Neural progenitor cell (in vitro differentiated cells): ENCODE data around the gene CNEP1R1.

Experiments used
- EZH2 ChIP-seq: fragments of 200-600 bp; sonication (generic); IDR thresholded peaks from 2 replicates; pipeline ENCODE4 v1.6.1; 2017; ENCODE audit warnings: antibody characterized with exemption, mild to moderate bottlenecking, moderate library complexity
- EZH2phosphoT487 ChIP-seq: fragments of 200-600 bp; sonication (generic); IDR thresholded peaks from 2 replicates; pipeline ENCODE4 v1.6.1; 2017; ENCODE audit warnings: antibody characterized with exemption
- TF ChIP-seq, protein P1 (sequence below): fragments of 200-600 bp; sonication (generic); IDR thresholded peaks from 2 replicates; pipeline ENCODE4 v1.5.1; 2017; ENCODE audit warnings: antibody characterized with exemption, mild to moderate bottlenecking

DNA sequence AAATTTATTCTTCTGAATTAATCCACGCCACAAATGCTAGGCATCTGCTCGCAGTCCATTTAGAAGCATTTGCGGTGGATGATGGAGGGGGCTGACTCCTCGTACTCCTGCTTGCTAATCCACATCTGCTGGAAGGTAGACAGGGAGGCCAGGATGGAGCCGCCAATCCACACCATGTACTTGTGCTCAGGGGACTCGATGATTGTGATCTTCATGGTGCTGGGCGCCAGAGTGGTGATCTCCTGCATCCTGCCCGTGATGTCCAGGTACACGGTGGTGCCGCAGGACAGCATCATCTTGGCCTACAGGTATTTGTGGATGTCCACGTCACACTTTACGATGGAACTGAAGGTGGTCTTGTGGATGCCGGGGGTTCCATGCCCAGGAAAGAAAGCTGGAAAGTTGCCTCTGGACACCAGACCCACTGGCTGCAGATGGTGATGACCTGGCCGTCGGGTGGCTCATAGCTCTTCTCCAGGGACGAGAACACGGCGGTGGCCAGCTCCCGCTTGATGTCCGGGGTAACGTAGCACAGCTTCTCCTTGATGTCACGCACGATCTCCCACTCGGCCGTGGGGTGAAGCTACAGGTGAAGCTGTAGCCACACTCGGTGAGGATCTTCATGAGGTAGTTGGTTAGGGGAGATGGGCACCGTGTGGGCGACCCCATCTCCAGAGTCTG, 33.2 kb downstream of the CNEP1R1 start:
- TF ChIP-seq EZH2, result no peak
- TF ChIP-seq, protein P1, sequence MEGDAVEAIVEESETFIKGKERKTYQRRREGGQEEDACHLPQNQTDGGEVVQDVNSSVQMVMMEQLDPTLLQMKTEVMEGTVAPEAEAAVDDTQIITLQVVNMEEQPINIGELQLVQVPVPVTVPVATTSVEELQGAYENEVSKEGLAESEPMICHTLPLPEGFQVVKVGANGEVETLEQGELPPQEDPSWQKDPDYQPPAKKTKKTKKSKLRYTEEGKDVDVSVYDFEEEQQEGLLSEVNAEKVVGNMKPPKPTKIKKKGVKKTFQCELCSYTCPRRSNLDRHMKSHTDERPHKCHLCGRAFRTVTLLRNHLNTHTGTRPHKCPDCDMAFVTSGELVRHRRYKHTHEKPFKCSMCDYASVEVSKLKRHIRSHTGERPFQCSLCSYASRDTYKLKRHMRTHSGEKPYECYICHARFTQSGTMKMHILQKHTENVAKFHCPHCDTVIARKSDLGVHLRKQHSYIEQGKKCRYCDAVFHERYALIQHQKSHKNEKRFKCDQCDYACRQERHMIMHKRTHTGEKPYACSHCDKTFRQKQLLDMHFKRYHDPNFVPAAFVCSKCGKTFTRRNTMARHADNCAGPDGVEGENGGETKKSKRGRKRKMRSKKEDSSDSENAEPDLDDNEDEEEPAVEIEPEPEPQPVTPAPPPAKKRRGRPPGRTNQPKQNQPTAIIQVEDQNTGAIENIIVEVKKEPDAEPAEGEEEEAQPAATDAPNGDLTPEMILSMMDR, result no peak
- no peak for TF ChIP-seq EZH2phosphoT487
